Cerebellar nuclear complex (tissue), 1 donor: ENCODE measurements around the gene PCOLCE2.
"Not testable (repeated sequence)": the region's sequence is repeated elsewhere in the genome, so short reads cannot be mapped to it uniquely, and the experiment has no call there.

ENCODE experiments used
- DNase-seq, 2 experiments: peaks; one replicate each; lab custom pipeline; 2025; lab: John Stamatoyannopoulos, UW

The PCOLCE2 gene

DNA sequence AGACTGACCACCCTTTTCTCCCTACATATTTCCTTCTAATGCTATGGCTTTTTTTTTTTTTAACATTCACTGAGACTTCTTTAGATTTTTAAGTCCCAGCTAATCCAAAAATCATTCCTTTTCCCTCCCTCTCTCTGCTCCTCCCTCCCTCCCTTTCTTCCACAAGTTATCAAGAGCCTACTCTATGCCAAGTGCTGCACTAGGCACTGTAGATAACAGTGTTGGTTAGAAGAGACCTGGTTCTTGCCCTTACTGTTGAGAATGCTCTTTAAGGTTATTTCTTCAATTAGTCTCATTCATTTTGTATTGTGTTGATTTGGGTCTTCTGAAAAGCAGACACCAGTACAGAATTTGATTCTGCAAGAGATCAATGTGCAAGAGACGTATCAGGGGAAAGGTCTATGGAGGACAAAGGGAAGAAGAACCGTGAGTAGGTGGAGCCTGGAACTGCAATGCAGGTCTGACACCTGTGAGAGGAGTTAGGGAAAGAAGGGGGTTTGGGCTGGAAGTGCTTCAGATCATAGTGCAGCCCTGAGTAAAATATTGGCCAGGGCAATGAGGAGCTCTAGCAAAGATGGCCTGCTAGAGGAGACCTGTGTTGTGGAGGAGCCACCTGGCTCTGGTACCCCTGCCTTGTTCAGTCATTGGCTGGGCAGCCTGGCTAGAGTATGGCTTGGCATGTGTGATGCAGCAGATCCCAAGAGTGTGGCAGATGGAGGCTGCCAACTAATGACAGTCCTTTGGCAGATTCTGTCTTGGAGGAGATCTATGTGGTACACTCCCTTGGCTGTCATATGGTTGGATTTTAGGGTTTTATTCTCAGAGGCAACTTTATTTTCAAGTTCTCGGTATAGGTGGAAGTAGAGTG lies 9.7 kb upstream of the PCOLCE2 start:
- DNase-seq = no peak

DNA sequence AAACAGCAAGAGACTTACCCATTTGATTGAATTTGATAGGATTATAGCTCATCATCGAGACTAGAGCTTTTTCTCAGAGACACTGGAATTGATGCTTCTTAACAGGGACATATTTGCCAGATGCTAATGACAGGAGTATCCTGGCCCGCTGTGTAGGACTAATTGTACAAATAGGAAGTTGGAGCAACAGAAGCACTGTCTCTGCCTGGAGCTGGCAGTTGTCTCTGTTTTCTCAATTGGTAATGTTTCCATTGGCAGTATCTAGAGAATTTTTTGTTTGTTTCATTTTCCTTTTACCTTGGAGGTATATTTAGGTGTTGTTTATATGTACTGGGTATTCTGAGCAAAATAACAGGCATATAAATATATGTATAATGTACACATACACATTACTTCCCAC lies 8.9 kb upstream of the PCOLCE2 start:
- no peak for DNase-seq

DNA sequence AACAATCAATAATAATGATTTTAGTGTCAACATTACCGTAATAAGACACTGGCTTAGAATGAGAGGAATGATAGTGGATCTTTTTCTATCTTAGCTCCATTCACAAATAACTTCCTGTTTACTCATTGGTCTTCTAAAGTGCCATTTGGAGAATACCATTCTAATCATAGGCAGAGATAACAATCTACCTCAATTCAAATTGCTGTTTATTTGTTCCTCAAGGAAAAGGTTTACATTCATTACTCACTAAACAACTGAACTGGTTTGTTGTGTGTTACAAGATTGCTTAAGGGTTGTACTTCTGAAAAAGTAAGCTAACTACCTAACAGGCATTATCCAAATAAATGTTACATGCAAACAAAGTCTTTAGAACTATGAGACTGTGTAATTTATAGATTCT lies 8.1 kb upstream of the PCOLCE2 start:
- DNase-seq = no peak

DNA sequence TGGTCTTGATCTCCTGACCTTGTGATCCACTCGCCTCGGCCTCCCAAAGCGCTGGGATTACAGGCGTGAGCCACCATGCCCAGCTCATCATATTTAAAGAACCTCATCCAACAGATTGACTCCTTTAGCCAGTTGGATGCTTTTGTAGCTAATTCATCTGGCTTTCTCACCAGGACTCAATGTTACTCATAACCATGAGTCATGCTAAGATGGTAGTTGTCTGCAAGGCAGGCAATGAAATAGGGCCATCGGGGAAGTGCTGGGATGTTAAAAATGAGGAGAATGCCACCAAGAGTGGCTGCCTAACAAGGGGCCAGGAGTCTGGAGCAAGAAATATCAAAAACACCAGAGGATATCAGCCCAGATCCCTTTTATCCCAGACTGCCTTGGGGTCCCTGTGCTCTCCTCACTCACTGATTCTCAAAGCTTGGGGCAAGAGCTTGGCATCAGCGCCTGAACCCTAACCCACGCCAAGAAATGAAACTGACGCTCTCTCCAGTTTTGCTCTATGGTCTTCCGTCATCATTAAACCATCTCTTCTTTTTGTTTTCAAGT lies 7.4 kb upstream of the PCOLCE2 start:
- DNase-seq = no peak

DNA sequence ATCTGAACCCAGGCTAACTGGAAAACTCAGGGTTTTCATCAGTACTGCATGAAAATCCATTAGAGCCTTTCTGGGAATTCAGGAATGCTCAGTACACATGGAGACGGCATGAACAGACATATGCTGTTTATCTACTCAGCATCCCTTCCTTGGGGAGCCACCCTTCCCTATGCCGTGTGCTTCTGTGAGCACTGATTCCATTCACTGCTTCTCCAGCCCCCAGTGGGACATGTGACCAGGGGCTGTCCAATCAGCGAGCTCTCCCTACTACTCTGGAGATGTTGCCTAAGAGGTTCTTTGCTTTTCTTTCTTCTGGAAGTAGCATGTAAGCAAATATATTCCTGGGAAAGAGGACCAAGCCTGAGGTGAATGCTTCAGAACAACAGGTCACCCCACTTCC lies 5.6 kb upstream of the PCOLCE2 start:
- DNase-seq = no peak

DNA sequence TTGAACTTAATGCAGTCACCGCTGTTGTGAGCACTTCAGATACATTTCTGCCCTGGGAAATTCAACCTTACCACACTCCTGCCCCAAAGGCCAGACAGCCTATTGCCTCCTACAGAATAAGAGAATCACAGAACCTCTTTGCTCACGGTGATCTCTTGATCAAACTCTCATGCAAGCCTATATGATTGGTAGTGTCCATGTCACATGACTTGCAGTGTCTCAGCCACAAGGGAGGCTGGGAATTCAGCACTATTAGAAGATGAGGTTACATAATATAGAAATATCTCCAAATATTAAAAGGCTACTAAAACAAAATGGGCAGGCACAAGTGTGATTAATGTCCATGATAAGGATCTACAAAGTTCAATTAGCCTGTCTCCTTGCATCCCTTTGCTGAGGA lies 3.8 kb upstream of the PCOLCE2 start:
- no peak for DNase-seq

DNA sequence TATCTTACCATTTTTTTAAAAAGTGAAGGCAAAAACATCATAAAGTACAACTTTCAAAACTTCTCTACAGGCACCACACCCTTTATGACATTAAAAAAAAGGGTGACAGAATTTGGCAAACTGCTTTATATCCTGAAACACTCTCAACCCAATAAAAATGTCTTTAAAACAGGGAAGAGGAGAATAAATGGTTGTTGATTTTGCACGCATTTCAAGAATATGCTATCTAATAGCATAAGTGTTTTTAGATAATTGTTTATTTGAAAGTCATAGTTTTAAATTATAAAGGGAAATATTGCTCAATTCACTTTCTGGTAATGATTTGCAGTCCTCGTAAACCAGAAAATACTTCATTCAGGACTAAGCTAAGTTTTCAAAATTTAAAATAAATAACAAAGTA lies 1.7 kb upstream of the PCOLCE2 start:
- no peak for DNase-seq

DNA sequence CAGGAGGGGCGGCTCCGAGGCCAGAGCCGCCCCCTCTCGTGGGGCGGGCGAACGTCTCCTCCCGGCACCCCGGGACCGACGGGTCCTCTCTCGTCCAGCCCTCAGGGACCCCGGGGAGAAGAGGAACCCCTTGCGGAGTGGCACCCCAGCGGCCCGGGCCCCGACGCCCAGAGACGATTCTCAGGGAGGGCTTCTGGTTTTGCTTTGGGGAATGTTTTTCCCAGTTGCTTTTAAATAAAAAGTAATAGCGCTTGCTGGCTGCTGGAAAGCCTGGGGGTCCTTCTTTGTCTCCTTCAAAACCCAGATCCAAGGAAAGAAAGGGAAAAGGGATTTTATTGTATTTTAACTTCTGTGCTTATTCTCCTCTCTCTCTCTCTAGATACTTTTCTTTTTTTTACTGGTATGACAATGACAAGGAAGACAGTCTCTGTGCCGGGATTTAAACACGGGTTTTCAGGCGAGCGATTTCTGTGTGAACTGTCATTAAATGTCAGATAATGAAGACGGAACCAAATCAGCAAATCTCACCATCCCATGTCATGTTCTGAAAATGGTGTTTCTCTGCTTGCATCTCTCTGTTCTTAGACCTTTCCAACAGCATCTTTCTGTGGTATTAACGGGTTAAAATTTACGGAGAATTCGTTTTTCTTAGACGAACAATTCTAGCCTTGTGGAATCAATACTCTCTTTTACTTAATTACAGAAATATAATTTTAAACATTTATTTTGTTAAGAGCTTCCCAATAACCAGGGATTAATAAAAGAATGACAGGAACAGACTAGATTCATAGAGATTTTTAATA lies 530 bp upstream of the PCOLCE2 start:
- no peak for DNase-seq

DNA sequence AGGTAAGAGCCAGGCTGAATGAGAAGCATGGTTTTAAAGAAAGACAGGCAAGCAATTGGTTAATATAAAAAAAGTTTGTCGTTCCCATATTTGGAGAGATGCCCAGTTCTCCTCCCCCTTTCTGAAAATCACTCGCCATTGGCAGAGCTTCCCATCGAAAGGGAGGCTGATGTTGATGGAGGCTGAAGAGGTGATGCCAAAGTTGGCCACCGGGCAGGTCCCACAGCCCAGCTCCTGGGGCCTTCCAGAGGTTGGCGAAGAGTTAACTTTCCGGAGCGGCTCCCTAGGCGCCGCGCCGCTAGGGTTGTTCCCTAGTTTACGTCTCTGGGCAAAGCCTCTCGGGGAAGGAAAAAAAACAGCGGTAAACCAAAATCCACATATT lies 793 bp downstream of the PCOLCE2 start:
- DNase-seq = no peak

DNA sequence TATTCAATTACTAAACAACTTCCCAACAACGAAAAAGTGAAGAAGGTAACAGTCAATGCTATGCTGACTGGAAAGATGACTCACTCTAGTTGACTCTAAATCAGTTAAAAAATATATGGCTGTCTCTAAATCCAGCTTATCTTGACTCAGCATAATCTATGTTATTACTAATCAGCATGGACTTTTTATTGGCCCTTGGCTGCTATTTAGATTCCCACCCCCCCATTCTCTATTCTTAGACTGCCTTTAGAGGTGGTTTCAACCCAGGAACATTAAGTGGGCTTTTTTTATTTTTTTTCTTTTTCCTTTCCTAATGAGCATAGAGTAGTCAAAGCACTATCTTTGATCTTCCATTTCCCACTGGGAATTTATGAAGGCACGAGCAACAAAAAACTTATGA lies 1.9 kb downstream of the PCOLCE2 start:
- DNase-seq = no peak

DNA sequence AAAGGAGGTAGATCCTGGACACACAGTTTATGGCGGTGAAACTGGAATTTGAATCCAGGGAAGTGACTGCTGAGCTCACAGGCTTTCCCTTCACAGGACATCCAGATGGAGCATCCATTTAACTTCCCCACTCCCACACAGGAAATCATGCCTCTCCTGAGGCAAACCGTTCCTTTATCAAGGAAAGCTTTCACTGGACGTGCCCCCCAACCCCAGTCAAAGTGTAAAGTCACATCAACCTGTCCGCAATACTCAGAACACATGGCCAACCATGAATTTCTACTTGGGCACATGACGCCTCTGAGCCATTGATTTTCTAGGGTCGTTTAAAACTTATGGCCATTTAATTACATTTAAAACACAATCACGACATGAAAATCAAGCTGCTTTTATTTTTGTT lies 2.9 kb downstream of the PCOLCE2 start:
- DNase-seq = no peak

DNA sequence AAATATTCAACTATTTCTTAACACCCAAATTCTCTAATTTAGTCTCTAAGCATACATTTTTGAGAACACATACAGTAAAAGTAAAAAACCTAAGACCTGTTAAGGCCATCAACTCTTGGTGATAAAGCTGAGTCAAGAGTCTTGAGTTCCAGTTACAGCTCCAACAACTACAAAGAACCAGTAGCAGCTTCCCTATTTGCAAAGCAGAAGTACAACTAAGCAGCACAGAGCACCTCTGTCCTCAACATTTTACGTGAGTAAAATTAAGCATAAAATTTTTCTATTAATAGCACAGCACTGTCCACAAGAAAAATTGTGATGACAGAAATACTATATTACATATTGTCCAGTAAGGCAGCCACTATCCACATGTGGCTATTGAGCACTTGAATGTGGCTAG lies 4.4 kb downstream of the PCOLCE2 start:
- DNase-seq = no peak

DNA sequence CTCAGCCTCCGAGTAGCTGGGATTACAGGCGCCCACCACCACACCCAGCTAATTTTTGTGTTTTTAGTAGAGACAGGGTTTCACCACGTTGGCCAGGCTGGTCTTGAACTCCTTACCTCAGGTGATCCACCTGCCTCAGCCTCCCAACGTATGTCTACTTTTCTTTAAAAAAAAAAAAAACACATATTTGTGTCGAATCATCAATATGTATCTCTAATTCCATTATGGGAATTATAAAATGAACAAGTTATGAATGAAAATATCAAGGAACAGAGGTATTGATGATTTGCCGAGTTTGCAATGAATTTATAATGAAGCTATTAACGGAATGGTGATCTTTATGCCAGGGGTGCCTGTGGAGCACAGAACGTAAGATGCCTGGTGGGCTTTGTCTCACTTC lies 5.3 kb downstream of the PCOLCE2 start:
- DNase-seq = not testable (repeated sequence)

DNA sequence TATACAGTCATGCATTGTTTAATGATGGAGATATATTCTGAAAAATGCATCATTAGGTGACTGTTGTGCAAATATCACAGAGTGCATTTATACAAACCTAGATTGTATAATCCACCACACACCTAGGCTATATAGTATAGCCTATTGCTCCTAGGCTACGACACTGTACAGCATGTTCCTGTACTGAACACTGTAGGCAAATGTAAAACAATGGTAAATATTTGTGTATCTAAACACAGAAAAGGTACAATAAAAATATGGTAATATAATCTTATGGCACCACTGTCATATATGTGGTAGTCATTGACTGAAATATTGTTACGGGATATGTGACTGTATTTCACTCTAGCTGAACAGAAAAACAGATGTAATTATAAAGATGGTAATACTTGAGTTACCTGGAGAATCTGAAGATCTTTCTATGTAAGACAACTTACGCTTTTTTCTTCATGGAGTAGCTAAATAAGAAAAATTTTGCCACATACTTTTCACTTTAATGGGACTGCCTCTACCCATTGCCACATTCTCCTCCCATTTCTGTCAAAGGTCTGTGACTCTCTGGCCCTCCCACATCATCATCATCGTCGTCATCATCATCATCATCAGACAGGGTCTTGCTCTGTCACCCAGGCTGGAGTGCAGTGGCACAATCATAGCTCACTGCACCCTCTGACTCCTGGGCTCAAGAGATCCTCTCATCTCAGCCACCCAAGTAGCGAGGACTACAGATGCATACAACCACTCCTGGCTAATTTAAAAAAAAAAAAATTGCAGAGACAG lies 7.2 kb downstream of the PCOLCE2 start:
- no peak for DNase-seq

DNA sequence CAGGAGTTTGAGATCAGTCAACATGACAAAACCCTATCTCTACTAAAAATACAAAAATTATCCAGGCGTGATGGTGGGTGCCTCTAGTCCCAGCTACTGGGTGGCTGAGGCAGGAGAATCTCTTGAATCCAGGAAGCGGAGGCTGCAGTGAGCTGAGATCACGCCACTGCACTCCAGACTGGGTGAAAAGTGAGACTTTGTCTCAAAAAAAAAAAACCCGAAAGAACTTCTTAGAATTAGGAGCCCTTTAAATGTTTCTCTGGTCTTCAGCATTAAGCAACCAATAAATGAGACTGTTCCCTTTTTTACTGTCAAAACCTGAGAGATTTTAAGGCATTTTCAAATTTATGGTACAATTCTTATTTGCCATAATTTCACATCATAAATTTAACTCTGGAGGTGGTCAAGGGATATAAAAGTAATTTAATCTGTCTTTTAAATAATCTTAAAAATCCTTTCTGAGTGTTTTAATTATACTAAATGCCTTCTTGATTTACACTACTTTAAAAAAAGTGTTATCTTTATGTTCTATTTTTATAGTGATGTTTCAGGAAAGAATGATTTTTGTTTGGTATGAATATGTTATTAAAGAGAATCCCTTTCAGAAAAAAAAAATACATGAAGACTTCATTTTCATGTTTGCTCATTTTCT lies 10.1 kb downstream of the PCOLCE2 start:
- no peak for DNase-seq

DNA sequence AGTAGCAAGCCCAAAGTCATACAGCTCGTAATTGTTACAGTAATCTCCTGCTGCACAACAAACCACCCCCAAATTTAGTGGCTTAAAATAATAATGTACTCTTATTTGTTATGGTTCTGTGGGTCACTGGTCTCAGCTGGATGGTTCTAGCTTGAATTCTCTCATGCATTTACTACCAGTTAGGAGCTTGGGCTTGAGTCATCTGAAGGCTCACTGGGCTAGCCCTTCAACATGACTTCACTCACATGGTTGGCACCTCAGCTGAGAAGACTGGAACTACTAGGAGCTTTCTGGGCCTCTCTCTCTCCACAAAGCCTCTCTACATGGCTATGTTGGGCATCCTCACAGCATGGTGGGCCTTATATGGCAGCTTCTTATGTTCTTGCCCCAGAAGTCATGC lies 12.5 kb downstream of the PCOLCE2 start:
- DNase-seq = no peak

DNA sequence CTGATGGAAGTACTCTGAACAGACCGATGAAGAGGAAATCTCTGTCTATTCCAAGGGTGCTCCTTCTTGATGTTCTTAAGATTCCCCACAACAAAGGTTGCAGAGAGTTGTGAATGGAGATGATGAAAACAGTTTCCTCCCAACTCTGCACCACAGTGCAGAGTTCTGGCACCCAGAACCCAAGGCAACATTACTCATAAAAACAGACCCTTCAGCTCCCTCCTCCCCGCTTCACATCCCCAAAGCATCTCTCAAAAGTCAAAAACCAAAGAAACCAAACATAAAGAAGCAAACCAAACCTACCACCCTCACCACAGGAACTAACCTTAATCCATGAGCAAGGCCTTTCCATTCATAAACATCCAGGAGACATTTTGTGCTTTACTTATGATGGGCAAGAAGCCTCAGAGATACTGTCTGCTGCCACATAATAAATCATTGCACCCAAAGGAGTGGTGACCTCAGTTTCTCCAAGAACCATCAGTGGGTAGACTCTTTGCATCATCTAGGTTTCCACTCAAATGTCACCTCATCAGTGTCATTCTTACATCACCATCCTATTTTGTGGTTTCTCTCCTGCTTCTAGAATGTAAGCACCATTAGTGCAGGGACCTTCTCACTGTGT lies 13.2 kb downstream of the PCOLCE2 start:
- no peak for DNase-seq

DNA sequence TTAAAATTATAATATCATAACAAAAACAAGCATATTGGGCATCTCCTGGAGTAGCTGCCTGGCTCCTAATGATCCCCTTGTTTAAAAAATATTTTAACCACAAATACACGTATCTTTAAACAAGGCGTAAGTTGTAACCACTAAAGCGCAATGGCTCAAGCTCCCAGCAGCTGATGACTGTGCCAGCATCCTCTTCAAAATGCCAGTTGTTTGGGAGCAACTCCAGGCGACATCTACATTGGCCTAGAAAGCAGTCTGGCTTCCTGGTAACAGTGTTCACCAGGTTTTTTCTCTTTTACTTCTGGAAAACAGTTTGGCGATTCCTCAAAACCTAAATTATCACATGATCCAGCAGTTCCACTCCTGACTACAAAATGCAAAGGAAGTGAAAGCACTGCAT lies 13.8 kb downstream of the PCOLCE2 start:
- DNase-seq = no peak

DNA sequence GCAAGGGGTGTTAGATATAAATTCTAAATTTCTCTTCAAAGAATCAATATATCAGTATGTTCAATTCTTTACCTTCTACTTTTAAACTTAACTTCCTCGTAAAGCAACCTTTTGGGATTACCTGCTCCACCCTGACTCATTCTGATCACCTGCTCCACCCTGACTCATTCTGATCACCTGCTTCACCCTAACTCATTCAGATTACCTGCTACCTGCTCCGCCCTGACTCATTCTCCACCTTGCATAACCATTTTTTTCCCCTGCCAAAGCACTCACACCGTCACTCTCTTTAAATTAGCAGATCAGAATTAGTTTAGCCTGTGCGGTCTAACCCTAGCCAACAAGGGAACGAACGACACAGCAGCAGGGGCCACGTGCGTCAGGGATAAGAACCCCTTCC lies 20.5 kb downstream of the PCOLCE2 start:
- not testable (repeated sequence) for DNase-seq

DNA sequence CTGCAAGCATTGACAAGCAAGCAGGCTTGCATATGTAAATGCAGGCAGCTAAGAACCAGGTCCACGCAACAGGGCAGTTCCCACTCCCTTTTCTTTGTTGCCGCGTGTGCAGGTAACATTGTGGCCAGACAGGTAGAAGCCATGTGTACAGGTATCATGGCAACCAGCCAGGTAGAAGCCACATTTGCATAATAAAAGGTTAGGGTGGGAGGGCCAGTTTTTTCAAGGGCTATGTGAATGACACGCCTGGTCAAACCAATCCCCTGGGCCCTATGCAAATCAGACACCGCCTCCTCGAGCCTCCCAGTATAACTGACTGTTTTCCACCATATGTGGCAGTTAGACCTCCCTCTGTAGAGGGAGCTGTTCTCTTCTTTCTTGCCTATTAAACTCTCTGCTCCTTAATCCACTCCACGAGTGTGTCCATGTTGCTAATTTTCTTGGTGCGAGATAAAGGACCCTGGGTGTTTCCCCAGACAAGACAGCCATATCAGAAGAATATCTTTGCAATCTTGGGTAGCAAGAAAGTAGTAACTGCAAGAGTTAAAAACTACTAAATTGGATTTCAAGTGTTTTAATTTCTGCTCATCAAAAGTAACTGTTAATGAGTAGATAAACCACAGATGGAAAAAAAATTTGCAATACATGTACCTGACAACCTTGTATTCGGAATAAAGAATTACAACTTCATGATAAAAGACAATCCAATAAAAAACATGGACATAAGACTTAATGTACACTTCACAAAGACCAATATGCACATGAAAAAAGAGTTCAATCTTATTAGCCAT lies 21.8 kb downstream of the PCOLCE2 start:
- DNase-seq = no peak
